C4-2B (cell line): ENCODE results near the gene FOXP1.

Source experiments
- H3K27ac ChIP-seq: fragments of 450-650 bp; 2 replicates; pipeline ENCODE4 v1.5.1; 2017
- CTCF ChIP-seq: fragments of 450-650 bp; conservative IDR thresholded peaks from 2 replicates; pipeline ENCODE4 v1.5.1; 2017; ENCODE audit warnings: mild to moderate bottlenecking
- ZFX ChIP-seq: fragments of 450-650 bp; IDR thresholded peaks from 2 replicates; pipeline ENCODE4 v1.6.1; 2017

The FOXP1 gene

GRCh38 chr3:71237672-71238071 lies 345.9 kb downstream of the FOXP1 start:
- no peak for TF ChIP-seq ZFX
- TF ChIP-seq CTCF: no peak
- no peak overlapping the region for H3K27ac ChIP-seq

DNA sequence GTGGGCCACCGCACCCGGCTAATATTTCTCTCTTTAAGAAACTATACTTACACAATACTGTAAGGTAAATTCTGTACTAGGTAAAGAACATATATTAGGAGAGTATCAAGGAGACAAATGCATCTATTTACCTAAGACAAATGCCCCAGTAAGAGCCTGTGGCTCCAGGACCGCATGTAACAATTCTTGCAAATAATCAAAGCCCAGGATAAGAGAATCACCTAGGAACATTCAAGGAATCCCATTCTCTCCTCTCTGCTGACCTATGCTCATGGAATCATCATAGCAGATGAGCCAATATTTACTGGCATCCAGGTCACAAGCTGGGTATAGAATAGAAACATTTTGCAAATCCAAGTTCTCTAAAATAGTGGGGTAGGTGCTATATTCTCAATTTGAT lies 347.7 kb downstream of the FOXP1 start:
- TF ChIP-seq ZFX: no peak

GRCh38 chr3:71232895-71233294 lies 350.6 kb downstream of the FOXP1 start:
- TF ChIP-seq CTCF: no peak
- TF ChIP-seq ZFX: no peak
- H3K27ac ChIP-seq: no peak overlapping the region

More for the DNA sequence above, 347.7 kb downstream of the FOXP1 start:
- H3K27ac ChIP-seq: no peak overlapping the region

DNA sequence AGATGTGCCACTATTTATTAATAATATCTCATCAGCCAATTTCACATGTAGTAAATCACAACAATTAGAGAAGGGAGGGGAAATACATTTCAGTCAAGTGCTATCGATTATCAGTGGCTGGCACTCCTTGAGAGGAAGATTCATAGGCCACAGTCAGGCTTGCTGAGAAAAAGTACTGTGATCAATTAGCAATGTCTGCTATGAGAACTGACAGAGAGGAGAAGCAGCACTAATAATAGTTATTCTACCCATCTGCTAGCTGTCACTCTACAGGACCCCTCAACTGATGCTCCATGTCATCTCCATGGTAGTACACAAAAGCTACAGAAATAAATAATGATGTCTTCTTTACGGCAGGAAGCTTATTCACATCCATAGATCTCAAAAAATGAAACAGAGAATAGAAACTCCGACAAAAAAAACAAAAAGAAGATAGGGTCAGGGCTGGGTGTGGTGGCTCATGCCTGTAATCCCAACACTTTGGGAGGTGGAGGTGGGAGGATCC lies 351.3 kb downstream of the FOXP1 start:
- H3K27ac ChIP-seq: no peak overlapping the region
- TF ChIP-seq ZFX (no peak), CTCF (no peak)

- H3K27ac ChIP-seq: no peak overlapping the region
- TF ChIP-seq CTCF: no peak
- TF ChIP-seq ZFX: no peak
These were observed 351.8 kb downstream of the FOXP1 start for GRCh38 chr3:71231680-71232079.

DNA sequence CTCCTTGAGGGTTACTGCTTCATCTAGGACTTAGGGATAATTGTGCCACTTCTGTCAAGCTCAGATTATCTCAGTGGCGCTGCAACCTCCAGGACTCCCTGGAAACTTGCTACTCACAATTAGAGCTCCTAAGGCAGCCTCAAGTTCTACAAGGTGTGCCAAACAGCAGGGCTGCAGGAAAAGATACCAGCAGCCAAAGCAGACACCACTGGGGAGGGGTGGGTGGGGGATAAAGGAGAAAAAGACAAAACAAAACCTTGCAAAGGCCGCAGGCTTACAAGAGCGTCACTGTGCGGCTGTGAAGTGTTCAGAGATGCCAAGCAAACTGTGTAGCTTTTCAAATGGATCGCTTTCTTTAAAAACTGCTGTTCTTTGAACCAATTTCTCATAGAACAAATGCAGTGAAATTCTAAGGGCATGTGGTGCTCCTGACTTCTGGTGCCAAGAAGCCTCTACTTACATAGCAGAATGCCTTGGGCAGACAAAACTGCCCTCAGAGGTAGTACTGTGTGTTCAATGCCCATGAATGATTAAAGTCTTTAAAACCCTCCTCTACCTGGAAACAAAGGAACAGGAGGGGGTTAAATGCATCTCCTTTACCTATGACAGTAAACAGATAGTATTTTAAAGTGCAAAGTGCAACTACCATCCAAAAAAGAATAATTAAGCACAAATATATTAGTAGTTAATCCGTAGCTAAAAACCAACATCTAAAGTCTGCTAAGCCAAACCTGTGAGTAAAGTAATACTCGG lies 353.4 kb downstream of the FOXP1 start:
- TF ChIP-seq CTCF: no peak
- TF ChIP-seq ZFX: no peak
- H3K27ac ChIP-seq: no peak overlapping the region

DNA sequence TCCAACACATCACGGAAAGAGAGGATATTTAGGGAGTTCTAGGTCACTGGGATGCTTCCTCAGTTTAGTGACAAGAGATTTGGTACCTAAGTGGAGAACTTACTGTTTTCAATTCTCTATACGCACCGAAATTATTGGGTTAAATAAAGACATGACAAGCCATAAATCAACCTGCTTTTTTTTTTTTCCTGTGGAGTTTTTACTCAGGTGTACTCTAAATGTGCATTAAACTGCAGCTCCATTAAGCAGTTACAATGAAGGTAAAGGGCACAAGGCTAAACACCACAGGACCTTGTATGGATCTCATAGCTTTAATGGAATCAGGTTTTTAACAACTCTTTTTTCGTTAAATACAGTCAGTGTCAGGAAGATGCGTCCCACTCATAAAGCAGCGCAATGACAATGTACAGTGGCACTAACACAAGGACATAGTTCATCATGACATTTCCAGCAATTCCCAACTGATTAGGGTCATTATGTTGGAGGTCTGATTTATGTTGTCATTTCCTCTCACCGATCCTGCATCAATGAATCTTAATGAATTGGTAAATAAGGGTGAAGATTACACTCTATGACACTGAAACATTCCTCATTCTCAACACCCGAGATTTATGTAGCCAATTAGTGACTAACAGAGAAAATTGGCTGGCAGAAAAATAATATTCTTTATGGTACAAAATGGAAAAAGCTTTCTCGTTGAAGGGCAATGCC lies 355.2 kb downstream of the FOXP1 start:
- TF ChIP-seq ZFX (no peak), CTCF (no peak)
- no peak overlapping the region for H3K27ac ChIP-seq
